ENCODE data around the gene PLA2G4D.

The PLA2G4D gene

GRCh38 chr15:42018306-42019224 lies 75.8 kb downstream of the PLA2G4D start:
- DNase-seq (ENCODE audit: low spot score), result peak; percentile 53

Data from left forelimb (tissue), 1 donor.